ENCODE results near the gene MYOM1.

DNA sequence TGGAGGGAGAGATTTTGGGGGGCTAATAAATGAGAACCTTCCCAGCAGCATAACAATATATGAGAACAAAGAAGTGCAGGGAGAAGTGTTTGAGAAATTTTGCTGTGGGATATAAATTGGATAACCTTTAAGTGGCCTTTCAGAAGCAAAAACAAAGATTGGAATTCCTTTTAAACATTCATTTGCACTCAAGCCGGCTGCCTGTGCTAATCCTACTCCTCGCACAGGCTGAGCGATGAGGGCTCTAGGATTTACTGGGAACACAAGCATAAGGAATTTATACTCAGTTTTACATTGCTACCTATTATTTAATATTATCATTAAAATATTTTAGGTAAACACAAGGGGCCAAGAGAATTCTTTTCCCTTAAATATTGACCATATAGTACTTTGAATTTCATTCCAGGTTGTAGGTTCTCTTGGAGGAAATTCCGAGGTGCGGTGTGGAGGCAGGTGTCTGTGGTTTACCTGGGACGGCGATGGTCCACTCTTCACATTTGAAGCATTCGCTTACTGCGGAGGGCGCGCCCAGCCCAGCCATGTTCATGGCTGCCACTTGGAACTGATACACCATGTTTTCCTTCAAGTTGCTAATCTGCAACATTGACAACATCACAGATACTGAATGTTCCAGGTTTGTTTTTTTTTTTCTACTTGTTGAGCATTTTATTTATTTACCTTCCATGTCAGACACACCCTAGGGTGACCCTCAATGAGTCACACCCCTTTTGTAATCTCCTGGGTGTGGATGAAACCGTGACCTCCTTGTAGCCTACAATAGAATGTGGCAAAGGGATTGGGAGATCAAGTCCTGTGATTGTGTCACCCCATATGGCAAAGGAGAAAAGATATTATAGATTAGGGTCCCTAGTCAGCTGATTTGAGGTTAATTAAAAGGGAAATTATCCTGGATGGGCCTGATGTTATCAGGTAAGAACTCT lies 100.1 kb downstream of the MYOM1 start:
- TF ChIP-seq, protein P1, sequence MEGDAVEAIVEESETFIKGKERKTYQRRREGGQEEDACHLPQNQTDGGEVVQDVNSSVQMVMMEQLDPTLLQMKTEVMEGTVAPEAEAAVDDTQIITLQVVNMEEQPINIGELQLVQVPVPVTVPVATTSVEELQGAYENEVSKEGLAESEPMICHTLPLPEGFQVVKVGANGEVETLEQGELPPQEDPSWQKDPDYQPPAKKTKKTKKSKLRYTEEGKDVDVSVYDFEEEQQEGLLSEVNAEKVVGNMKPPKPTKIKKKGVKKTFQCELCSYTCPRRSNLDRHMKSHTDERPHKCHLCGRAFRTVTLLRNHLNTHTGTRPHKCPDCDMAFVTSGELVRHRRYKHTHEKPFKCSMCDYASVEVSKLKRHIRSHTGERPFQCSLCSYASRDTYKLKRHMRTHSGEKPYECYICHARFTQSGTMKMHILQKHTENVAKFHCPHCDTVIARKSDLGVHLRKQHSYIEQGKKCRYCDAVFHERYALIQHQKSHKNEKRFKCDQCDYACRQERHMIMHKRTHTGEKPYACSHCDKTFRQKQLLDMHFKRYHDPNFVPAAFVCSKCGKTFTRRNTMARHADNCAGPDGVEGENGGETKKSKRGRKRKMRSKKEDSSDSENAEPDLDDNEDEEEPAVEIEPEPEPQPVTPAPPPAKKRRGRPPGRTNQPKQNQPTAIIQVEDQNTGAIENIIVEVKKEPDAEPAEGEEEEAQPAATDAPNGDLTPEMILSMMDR (IDR thresholded peaks at IDR 0.05) = no peak
- no peak for TF ChIP-seq POLR2A (IDR thresholded peaks at IDR 0.05)
